ENCODE results near the gene CNTNAP2.

DNA sequence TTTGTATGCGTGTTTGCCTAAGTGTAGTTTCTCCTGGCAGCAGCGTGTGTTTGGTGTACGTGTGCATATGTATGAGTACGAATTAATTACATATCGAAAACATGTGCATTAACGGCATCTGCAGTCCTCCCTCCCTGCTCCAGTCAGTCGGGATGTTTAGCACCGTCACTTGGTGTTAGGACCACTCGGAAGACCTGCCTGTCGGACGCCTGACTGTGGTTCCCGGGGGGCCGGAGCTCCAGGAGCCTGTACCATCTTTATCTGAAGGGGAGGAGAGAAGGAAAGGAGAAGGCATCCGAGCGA, 1.1 kb upstream of the CNTNAP2 start:
- TF ChIP-seq, protein P1, sequence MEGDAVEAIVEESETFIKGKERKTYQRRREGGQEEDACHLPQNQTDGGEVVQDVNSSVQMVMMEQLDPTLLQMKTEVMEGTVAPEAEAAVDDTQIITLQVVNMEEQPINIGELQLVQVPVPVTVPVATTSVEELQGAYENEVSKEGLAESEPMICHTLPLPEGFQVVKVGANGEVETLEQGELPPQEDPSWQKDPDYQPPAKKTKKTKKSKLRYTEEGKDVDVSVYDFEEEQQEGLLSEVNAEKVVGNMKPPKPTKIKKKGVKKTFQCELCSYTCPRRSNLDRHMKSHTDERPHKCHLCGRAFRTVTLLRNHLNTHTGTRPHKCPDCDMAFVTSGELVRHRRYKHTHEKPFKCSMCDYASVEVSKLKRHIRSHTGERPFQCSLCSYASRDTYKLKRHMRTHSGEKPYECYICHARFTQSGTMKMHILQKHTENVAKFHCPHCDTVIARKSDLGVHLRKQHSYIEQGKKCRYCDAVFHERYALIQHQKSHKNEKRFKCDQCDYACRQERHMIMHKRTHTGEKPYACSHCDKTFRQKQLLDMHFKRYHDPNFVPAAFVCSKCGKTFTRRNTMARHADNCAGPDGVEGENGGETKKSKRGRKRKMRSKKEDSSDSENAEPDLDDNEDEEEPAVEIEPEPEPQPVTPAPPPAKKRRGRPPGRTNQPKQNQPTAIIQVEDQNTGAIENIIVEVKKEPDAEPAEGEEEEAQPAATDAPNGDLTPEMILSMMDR (IDR thresholded peaks at IDR 0.05), result no peak
- TF ChIP-seq POLR2A (IDR thresholded peaks at IDR 0.05), result no peak

All from lower leg skin (tissue), 3 donors.